ENCODE measurements around the gene KRT73. TPM values are rescaled to one million over a fixed set of nuclear protein-coding genes. Genes with fewer than 3 reads are reported as not detected.

The KRT73 gene
- total RNA-seq, 1 donor from 2014 or later, result 0.77 TPM

DNA sequence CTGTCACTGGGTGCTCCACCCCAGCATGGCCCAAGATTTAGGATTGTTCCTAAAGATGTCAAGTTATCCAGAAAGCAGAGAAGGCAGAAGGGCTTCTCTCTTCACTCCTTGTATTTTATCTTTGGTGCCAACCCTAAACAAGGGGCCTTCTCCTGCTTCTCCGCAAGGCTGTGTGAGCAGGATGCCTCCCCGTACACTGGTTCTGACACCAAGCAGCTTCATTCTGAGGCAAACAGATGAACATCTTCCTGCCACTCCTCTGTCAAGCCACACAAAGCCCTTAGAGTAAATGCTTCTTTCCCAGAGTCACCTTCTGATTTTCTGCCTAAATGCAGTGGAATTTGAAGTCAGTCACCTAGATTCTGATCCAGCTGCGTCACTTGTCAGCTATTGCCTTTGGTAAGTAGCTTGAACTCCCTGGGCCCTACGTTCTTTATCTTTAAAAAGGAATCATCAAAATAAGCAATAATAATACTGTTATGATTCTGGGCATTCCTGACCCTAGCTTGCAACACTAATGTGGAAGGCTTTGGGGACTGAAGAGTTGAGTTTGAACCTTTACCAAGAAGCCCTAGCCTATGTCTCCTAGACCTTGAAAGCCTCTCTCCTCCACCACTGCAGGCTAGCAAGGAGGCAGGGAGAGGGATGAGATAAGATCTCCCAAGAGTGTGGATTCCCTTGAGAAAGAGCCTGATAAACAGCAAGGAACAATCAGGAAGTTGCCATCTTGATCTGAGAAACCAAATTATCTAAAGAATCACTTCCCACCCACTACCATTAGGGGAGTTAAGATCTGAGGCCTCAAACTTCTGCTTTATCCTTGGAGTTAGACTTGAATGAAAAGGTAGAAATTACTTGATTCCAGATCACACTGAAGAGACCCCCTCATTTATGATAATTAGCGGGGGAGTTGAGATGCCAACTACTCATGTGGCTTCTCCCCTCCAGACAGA, 5.7 kb downstream of the KRT73 start:
- H3K4me3 Mint-ChIP-seq (ENCODE audit: unreplicated experiment), result no peak overlapping the region
- H3K27ac Mint-ChIP-seq (ENCODE audit: unreplicated experiment), result no peak overlapping the region
- no peaks in the 10 kb centered on the region for H3K36me3 Mint-ChIP-seq (ENCODE audit: low read depth, unreplicated experiment)
- peaks cover 5% of the 10 kb centered on the region for H3K27me3 Mint-ChIP-seq (ENCODE audit: unreplicated experiment)
- TF ChIP-seq, protein P1, sequence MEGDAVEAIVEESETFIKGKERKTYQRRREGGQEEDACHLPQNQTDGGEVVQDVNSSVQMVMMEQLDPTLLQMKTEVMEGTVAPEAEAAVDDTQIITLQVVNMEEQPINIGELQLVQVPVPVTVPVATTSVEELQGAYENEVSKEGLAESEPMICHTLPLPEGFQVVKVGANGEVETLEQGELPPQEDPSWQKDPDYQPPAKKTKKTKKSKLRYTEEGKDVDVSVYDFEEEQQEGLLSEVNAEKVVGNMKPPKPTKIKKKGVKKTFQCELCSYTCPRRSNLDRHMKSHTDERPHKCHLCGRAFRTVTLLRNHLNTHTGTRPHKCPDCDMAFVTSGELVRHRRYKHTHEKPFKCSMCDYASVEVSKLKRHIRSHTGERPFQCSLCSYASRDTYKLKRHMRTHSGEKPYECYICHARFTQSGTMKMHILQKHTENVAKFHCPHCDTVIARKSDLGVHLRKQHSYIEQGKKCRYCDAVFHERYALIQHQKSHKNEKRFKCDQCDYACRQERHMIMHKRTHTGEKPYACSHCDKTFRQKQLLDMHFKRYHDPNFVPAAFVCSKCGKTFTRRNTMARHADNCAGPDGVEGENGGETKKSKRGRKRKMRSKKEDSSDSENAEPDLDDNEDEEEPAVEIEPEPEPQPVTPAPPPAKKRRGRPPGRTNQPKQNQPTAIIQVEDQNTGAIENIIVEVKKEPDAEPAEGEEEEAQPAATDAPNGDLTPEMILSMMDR (IDR thresholded peaks at IDR 0.05; ENCODE audit: unreplicated experiment), result no peak
- no peaks in the 10 kb centered on the region for H3K9me3 Mint-ChIP-seq (ENCODE audit: unreplicated experiment)
- H3K4me1 Mint-ChIP-seq (ENCODE audit: unreplicated experiment), result peaks cover 13% of the 10 kb centered on the region
- no peak for DNase-seq (ENCODE audit: low spot score)

DNA sequence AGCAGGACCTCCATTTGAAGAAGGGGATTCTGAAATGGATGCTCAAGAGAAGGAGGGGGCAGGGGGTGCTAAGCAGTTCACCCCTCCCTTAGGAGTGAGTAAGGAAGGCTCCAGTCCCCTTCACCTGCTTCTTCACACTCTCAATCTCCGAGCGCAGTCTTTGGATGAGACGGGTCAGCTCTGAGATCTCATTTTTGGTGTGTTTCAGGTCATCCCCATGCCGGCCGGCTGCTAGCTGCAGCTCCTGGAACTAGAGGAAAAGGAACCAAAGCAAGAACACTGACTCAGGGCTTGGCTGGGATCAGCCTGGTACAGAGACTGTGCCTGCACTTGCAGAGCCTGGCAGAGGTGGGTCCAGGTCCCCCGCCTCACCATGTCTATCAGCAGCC, 7.3 kb downstream of the KRT73 start:
- TF ChIP-seq, protein P1 (IDR thresholded peaks at IDR 0.05; ENCODE audit: unreplicated experiment), result no peak
- DNase-seq (ENCODE audit: low spot score), result no peak
- H3K27ac Mint-ChIP-seq (ENCODE audit: unreplicated experiment), result no peak overlapping the region
- H3K27me3 Mint-ChIP-seq (ENCODE audit: unreplicated experiment), result peaks cover 5% of the 10 kb centered on the region
- H3K4me3 Mint-ChIP-seq (ENCODE audit: unreplicated experiment), result no peak overlapping the region
- H3K4me1 Mint-ChIP-seq (ENCODE audit: unreplicated experiment), result peaks cover 13% of the 10 kb centered on the region
- H3K9me3 Mint-ChIP-seq (ENCODE audit: unreplicated experiment), result no peaks in the 10 kb centered on the region
- H3K36me3 Mint-ChIP-seq (ENCODE audit: low read depth, unreplicated experiment), result no peaks in the 10 kb centered on the region

DNA sequence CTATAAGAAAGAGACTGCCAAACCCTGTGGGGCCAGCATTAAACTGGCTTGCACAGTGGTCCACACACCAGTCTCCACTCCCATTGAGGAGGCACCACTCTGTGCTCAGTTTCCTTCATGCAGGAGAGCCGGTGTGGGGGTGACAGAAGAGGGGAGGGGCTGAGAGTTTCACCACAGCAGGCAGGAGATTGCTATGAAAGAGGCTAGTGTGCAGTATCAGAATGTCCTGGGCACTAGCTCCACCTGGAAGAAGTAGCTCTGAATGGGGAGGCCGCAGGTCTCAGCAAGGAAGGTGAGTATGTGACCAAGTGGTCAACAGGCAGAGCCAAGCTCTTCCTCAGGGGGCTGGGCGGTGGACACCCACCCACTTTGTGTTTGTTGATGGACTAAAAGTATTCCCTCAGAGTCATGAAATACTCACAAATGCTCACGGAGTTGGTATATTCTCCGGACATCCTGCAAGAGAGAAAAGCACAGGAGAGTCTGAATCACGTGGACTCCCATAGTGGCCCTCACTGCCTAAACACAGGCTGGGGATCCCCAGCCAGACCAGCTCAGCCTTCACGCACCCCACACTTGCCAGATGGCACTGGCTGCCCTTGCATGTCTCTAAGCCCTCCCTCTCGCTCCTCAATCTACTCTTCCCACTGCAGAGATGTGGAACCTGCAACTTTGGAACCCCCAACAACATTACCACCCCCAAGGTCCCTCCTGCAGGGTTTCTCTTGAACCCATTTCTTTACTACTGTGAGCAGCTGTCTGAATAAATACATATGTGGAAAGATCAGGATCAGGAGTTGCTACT, 9.3 kb downstream of the KRT73 start:
- TF ChIP-seq, protein P1 (IDR thresholded peaks at IDR 0.05; ENCODE audit: unreplicated experiment), result no peak
- Mint-ChIP-seq H3K9me3 (ENCODE audit: unreplicated experiment) (no peaks in the 10 kb centered on the region), H3K4me3 (ENCODE audit: unreplicated experiment) (no peak overlapping the region), H3K4me1 (ENCODE audit: unreplicated experiment) (peaks cover 5% of the 10 kb centered on the region), H3K27me3 (ENCODE audit: unreplicated experiment) (peaks cover 5% of the 10 kb centered on the region), H3K36me3 (ENCODE audit: low read depth, unreplicated experiment) (no peaks in the 10 kb centered on the region), H3K27ac (ENCODE audit: unreplicated experiment) (no peak overlapping the region)
- no peak for DNase-seq (ENCODE audit: low spot score)

DNA sequence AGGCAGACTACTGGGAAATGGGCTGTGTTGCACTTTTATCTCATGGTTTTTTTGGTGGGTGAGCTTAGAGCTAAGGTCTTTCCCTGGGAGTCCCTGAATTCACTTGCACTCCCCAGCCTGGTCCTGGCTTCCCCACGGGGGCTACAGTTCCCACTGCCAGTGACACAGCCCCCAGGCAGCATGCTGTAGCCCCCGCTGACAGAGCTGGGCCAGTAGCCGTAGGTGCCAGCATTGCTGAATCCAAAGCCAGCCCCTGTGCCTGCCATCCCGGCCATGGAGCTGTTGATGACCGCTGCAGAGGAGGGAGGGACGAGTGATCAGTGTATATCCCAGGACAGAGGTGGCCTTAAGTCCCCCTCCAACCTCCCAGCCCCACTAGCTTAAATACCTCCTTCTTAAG, 10.2 kb downstream of the KRT73 start:
- Mint-ChIP-seq H3K36me3 (ENCODE audit: low read depth, unreplicated experiment) (no peaks in the 10 kb centered on the region), H3K27me3 (ENCODE audit: unreplicated experiment) (peaks cover 5% of the 10 kb centered on the region), H3K4me3 (ENCODE audit: unreplicated experiment) (no peak overlapping the region), H3K4me1 (ENCODE audit: unreplicated experiment) (no peaks in the 10 kb centered on the region), H3K27ac (ENCODE audit: unreplicated experiment) (no peak overlapping the region), H3K9me3 (ENCODE audit: unreplicated experiment) (no peaks in the 10 kb centered on the region)
- DNase-seq (ENCODE audit: low spot score), result no peak
- TF ChIP-seq, protein P1 (IDR thresholded peaks at IDR 0.05; ENCODE audit: unreplicated experiment), result no peak
